Liver (tissue), 9 donors: ENCODE measurements around the gene HDAC10. TPM values are rescaled to one million over a fixed set of nuclear protein-coding genes. Genes with fewer than 3 reads are reported as not detected.
A peak's percentile ranks its signal among the peaks of the same experiment; 100 is the strongest.

Source experiments
- DNase-seq: peaks from one replicate; pipeline ENCODE4 v3.0.0-alpha.2; 2017; ENCODE audit warnings: low spot score
- H3K27ac ChIP-seq, 2 donors: one replicate each; pipeline ENCODE4 v1.7.0; 2013; ENCODE audit warnings: inconsistent platforms in 2 of 2, low read length in 2 of 2, control low read depth in 1 of 2, low read depth in 1 of 2, mild to moderate bottlenecking in 1 of 2
- H3K27me3 ChIP-seq, 4 donors: one replicate each; pipeline versions ENCODE4 v1.6.1 to v1.7.0; 2013; ENCODE audit warnings: low read length in 3 of 4, inconsistent platforms in 1 of 4, mild to moderate bottlenecking in 1 of 4, moderate library complexity in 1 of 4; ENCODE audit not compliant: control insufficient read depth in 4 of 4, insufficient read depth in 4 of 4
- H3K36me3 ChIP-seq, 4 donors: one replicate each; pipeline versions ENCODE4 v1.6.1 to v1.7.0; 2013; ENCODE audit warnings: low read length in 3 of 4, mild to moderate bottlenecking in 3 of 4, low read depth in 1 of 4, moderate library complexity in 1 of 4; ENCODE audit not compliant: control insufficient read depth in 4 of 4, insufficient read depth in 3 of 4
- H3K4me1 ChIP-seq, 4 donors: one replicate each; pipeline versions ENCODE4 v1.6.1 to v1.7.0; 2013; ENCODE audit warnings: low read length in 3 of 4, mild to moderate bottlenecking in 3 of 4, moderate library complexity in 1 of 4; ENCODE audit not compliant: control insufficient read depth in 4 of 4, insufficient read depth in 4 of 4
- H3K4me3 ChIP-seq, 3 donors: one replicate each; pipeline versions ENCODE4 v1.6.1 to v1.7.0; 2013; ENCODE audit warnings: low read length in 3 of 3, control low read depth in 1 of 3, low read depth in 1 of 3, mild to moderate bottlenecking in 1 of 3
- H3K9ac ChIP-seq, 2 donors: one replicate each; pipeline ENCODE4 v1.7.0; 2013; ENCODE audit warnings: low read length in 2 of 2, mild to moderate bottlenecking in 2 of 2, moderate library complexity in 2 of 2, control low read depth in 1 of 2, low read depth in 1 of 2
- H3K9me3 ChIP-seq, 4 donors: one replicate each; pipeline versions ENCODE4 v1.6.1 to v1.7.0; 2013; ENCODE audit warnings: low read length in 3 of 4; ENCODE audit not compliant: control insufficient read depth in 4 of 4
- EGR1 ChIP-seq, 2 donors: IDR thresholded peaks; 2 replicates each; pipeline ENCODE4 v1.6.1; 2016 to 2018; ENCODE audit warnings: antibody characterized with exemption in 2 of 2, low read depth in 2 of 2
- FOXA2 ChIP-seq: IDR thresholded peaks from 2 replicates; pipeline ENCODE4 v1.6.1; 2016; ENCODE audit warnings: antibody characterized with exemption
- GABPA ChIP-seq, 2 donors: IDR thresholded peaks in 1 of 2; conservative IDR thresholded peaks in 1 of 2; 2 replicates each; pipeline ENCODE4 v1.6.1; 2016; ENCODE audit warnings: antibody characterized with exemption in 2 of 2, mild to moderate bottlenecking in 1 of 2, moderate library complexity in 1 of 2
- HNF4A ChIP-seq, 2 donors: conservative IDR thresholded peaks; 2 replicates each; pipeline ENCODE4 v1.6.1; 2016; ENCODE audit warnings: antibody characterized with exemption in 2 of 2, mild to moderate bottlenecking in 2 of 2
- HNF4G ChIP-seq: IDR thresholded peaks from 2 replicates; pipeline ENCODE4 v1.6.1; 2016; ENCODE audit warnings: antibody characterized with exemption
- JUND ChIP-seq, 2 donors: IDR thresholded peaks; 2 replicates each; pipeline ENCODE4 v1.6.1; 2016; ENCODE audit warnings: antibody characterized with exemption in 2 of 2
- NR2F2 ChIP-seq: IDR thresholded peaks from 2 replicates; pipeline ENCODE4 v1.6.1; 2016; ENCODE audit warnings: antibody characterized with exemption
- RAD21 ChIP-seq, 2 donors: IDR thresholded peaks; 2 replicates each; pipeline ENCODE4 v1.6.1; 2016; ENCODE audit warnings: antibody characterized with exemption in 2 of 2, mild to moderate bottlenecking in 2 of 2
- RXRA ChIP-seq, 2 donors: IDR thresholded peaks; 2 replicates each; pipeline ENCODE4 v1.6.1; 2017 to 2018; ENCODE audit warnings: antibody characterized with exemption in 2 of 2, mild to moderate bottlenecking in 1 of 2
- SP1 ChIP-seq: IDR thresholded peaks from 2 replicates; pipeline ENCODE4 v1.6.1; 2018; ENCODE audit warnings: antibody characterized with exemption, mild to moderate bottlenecking
- TAF1 ChIP-seq: conservative IDR thresholded peaks from 2 replicates; pipeline ENCODE4 v1.6.1; 2016; ENCODE audit warnings: antibody characterized with exemption, mild to moderate bottlenecking
- YY1 ChIP-seq: IDR thresholded peaks from 2 replicates; pipeline ENCODE4 v1.6.1; 2016; ENCODE audit warnings: antibody characterized with exemption, mild to moderate bottlenecking
- WGBS: extraction: QIAGEN DNeasy Blood & Tissue Kit; methylation state at CpG from one replicate; pipeline ENCODE4 v1.1.7; 2013; 5-methylcytosine and 5-hydroxymethylcytosine counted together
- polyA plus RNA-seq, 2 donors: library from polyadenylated mRNA; stranded (reverse) in 1 of 2; unstranded in 1 of 2; fragments of 200-250 nt in 1 of 2; fragments of >200 nt in 1 of 2; fragmentation: Nextera tagmentation in 1 of 2; extraction: Ambion mirVana in 1 of 2; gene quantifications; one replicate each; pipeline versions ENCODE4 v1.2.1 to v1.2.3, GENCODE V29; 2013 to 2015
- total RNA-seq, 2 donors: library from RNA; depleted of rRNA; stranded (reverse); fragments of >200 nt; gene quantifications; one replicate each; pipeline ENCODE4 v1.2.3, GENCODE V29; 2014
- TF ChIP-seq, protein P1 (sequence below): IDR thresholded peaks from 2 replicates; pipeline ENCODE4 v1.6.1; 2016; ENCODE audit warnings: antibody characterized with exemption
- TF ChIP-seq, protein P2 (sequence below): fragments of 150-350 bp; IDR thresholded peaks from 2 replicates; pipeline ENCODE4 v1.5.1; 2017; ENCODE audit warnings: improper control_type of control experiment, low read depth, low read length; ENCODE audit not compliant: missing input control
- TF ChIP-seq, protein P3 (sequence below): IDR thresholded peaks from 2 replicates; pipeline ENCODE4 v1.6.1; 2016; ENCODE audit warnings: antibody characterized with exemption, mild to moderate bottlenecking
- TF ChIP-seq, protein P4 (sequence below): IDR thresholded peaks from 2 replicates; pipeline ENCODE4 v1.6.1; 2016; ENCODE audit warnings: antibody characterized with exemption
- donor health status: healthy.
- donor health status: healthy.
- donor health status: healthy.
- donor health status: healthy.
- donor health status: healthy.

HDAC10 gene
- total and polyA plus RNA-seq, 4 donors: 6.2 to 18.2 (median 13.6) TPM

DNA sequence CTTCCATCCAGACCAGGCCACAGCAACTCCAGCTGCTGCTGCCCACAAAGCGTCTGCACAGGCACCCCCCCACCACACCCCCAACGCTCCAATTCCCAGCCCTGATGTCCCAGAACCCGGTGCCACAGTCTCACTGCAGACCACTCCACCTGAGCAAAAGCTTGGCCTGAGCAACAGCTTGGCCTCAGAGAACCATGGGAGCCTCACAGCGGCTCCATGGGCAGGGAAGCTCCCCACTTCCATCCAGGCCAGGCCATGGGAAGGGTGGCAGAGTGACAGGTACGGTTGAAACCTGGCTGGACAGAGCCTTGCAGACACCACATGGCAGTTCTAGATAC lies 43.2 kb upstream of the HDAC10 start:
- Histone ChIP-seq H3K27ac (peak overlapping the region; percentile 73 to 82), H3K9ac (peak overlapping the region in 1 of 2 donors; percentile 67), H3K27me3 (no peaks in the 10 kb centered on the region), H3K36me3 (peaks cover 3 to 12% (median 7%) of the 10 kb centered on the region in 4 donors), H3K4me3 (peak overlapping the region in 1 of 3 donors; percentile 43), H3K4me1 (peaks cover 41 to 76% (median 62%) of the 10 kb centered on the region in 4 donors), H3K9me3 (no peaks in the 10 kb centered on the region)
- TF ChIP-seq HNF4A (conservative IDR thresholded peaks at IDR 0.05) (no peak), SP1 (no peak), HNF4G (no peak), YY1 (no peak), GABPA (IDR thresholded peaks at IDR 0.05 in 1 of 2, conservative IDR thresholded peaks at IDR 0.05 in 1 of 2) (no peak)
- TF ChIP-seq, protein P1, sequence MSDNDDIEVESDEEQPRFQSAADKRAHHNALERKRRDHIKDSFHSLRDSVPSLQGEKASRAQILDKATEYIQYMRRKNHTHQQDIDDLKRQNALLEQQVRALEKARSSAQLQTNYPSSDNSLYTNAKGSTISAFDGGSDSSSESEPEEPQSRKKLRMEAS: no peak
- TF ChIP-seq, protein P2, sequence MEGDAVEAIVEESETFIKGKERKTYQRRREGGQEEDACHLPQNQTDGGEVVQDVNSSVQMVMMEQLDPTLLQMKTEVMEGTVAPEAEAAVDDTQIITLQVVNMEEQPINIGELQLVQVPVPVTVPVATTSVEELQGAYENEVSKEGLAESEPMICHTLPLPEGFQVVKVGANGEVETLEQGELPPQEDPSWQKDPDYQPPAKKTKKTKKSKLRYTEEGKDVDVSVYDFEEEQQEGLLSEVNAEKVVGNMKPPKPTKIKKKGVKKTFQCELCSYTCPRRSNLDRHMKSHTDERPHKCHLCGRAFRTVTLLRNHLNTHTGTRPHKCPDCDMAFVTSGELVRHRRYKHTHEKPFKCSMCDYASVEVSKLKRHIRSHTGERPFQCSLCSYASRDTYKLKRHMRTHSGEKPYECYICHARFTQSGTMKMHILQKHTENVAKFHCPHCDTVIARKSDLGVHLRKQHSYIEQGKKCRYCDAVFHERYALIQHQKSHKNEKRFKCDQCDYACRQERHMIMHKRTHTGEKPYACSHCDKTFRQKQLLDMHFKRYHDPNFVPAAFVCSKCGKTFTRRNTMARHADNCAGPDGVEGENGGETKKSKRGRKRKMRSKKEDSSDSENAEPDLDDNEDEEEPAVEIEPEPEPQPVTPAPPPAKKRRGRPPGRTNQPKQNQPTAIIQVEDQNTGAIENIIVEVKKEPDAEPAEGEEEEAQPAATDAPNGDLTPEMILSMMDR: no peak
- TF ChIP-seq, protein P3, sequence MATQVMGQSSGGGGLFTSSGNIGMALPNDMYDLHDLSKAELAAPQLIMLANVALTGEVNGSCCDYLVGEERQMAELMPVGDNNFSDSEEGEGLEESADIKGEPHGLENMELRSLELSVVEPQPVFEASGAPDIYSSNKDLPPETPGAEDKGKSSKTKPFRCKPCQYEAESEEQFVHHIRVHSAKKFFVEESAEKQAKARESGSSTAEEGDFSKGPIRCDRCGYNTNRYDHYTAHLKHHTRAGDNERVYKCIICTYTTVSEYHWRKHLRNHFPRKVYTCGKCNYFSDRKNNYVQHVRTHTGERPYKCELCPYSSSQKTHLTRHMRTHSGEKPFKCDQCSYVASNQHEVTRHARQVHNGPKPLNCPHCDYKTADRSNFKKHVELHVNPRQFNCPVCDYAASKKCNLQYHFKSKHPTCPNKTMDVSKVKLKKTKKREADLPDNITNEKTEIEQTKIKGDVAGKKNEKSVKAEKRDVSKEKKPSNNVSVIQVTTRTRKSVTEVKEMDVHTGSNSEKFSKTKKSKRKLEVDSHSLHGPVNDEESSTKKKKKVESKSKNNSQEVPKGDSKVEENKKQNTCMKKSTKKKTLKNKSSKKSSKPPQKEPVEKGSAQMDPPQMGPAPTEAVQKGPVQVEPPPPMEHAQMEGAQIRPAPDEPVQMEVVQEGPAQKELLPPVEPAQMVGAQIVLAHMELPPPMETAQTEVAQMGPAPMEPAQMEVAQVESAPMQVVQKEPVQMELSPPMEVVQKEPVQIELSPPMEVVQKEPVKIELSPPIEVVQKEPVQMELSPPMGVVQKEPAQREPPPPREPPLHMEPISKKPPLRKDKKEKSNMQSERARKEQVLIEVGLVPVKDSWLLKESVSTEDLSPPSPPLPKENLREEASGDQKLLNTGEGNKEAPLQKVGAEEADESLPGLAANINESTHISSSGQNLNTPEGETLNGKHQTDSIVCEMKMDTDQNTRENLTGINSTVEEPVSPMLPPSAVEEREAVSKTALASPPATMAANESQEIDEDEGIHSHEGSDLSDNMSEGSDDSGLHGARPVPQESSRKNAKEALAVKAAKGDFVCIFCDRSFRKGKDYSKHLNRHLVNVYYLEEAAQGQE: no peak
- WGBS: 22% methylated on average over 5 of the region's 5 CpGs
- DNase-seq: no peak

DNA sequence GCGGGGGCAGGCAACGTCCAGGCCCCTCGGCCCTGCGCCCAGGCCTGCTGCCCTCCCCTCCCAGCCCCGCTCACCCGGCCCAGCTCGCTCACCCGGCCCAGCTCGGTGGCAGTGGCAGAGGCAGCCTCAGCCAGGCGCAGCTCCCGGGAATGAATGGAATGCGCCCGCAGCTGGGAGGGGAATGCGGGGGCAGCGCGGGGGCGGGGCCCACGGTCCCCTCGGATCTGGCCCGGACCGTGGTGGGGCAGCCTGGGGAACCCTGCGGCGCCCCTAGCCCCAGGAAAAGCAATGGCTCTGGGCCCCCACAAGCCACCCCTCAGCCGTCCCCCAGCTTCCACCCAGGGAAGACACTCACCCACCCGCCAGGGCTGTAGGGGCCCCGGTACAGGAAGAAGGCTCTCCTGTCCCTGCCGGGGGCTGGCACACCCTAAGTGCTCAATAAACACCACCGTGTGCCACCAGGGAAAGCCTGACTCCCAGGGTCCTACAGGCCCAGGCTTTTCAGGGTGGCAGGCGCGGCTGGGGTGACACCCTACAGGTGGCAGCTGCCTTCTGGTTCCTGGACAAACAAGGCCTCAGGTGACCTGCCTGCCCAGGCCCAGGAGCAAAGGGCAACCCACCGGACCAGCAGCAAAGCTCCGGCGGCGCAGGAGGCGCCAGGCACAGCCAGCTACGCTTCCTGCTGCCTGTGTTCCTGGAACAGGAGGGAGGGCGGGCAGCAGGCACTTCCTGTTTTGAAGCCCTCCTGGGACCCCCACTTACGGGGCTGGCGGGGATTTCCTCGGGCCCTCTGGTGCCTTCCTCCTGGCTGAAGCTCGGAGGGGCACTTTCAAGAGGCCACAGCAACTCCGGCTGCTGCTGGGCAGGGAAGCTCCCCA lies 42.6 kb upstream of the HDAC10 start:
- 6% methylated on average over 42 of the region's 42 CpGs for WGBS
- Histone ChIP-seq H3K4me1 (peaks cover 41 to 72% (median 59%) of the 10 kb centered on the region in 4 donors), H3K27me3 (no peaks in the 10 kb centered on the region), H3K9me3 (no peaks in the 10 kb centered on the region), H3K4me3 (peak overlapping the region; percentile 0 to 53 (median 43)), H3K36me3 (peaks cover 7 to 17% (median 11%) of the 10 kb centered on the region in 4 donors), H3K9ac (no peak overlapping the region), H3K27ac (peak overlapping the region; percentile 73 to 82)
- DNase-seq: peak; percentile 56
- TF ChIP-seq, protein P4, sequence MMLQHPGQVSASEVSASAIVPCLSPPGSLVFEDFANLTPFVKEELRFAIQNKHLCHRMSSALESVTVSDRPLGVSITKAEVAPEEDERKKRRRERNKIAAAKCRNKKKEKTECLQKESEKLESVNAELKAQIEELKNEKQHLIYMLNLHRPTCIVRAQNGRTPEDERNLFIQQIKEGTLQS: no peak
- TF ChIP-seq RXRA (IDR thresholded peaks at IDR 0.05): peak; percentile 95 to 97
- TF ChIP-seq, protein P2: no peak
- TF ChIP-seq HNF4G: no peak
- TF ChIP-seq, protein P3: peak; percentile 27
- TF ChIP-seq RAD21 (IDR thresholded peaks at IDR 0.05): peak in 1 of 2 donors; percentile 64
- peak; percentile 86 for TF ChIP-seq NR2F2
- TF ChIP-seq FOXA2: peak; percentile 8
- peak in 1 of 2 donors; percentile 58 for TF ChIP-seq EGR1 (IDR thresholded peaks at IDR 0.05; ENCODE audit: low read depth in 2 of 2)
- TF ChIP-seq HNF4A (conservative IDR thresholded peaks at IDR 0.05): peak; percentile 91 to 94
- no peak for TF ChIP-seq JUND (IDR thresholded peaks at IDR 0.05)
- TF ChIP-seq TAF1: no peak
- TF ChIP-seq SP1: peak; percentile 90
